Fibroblast of skin of back (primary cell): ENCODE measurements around the gene PUSL1.
A peak's percentile ranks its signal among the peaks of the same experiment; 100 is the strongest.

Experiments used
- DNase-seq: peaks from one replicate; pipeline ENCODE4 v3.0.0-alpha.2; 2013

Gene PUSL1

GRCh38 chr1:1295154-1295923, 13.1 kb upstream of the PUSL1 start:
- no peak for DNase-seq

- no peak for DNase-seq
These were observed 12.0 kb upstream of the PUSL1 start for GRCh38 chr1:1296070-1297061.

GRCh38 chr1:1297802-1298424, 10.5 kb upstream of the PUSL1 start:
- DNase-seq: no peak

GRCh38 chr1:1298861-1299685, 9.3 kb upstream of the PUSL1 start:
- DNase-seq: no peak

GRCh38 chr1:1299686-1300351, 8.6 kb upstream of the PUSL1 start:
- DNase-seq: no peak

GRCh38 chr1:1300352-1300739, 8.1 kb upstream of the PUSL1 start:
- no peak for DNase-seq

GRCh38 chr1:1302006-1302430, 6.4 kb upstream of the PUSL1 start:
- no peak for DNase-seq

GRCh38 chr1:1302951-1303509, 5.4 kb upstream of the PUSL1 start:
- DNase-seq: no peak

GRCh38 chr1:1303736-1304135, 4.7 kb upstream of the PUSL1 start:
- DNase-seq: no peak

GRCh38 chr1:1304331-1305299, 3.8 kb upstream of the PUSL1 start:
- peak; percentile 87 for DNase-seq

- DNase-seq: peak; percentile 82
These were observed 2.9 kb upstream of the PUSL1 start for GRCh38 chr1:1305300-1306069.

- peak; percentile 39 for DNase-seq
These were observed 2.2 kb upstream of the PUSL1 start for GRCh38 chr1:1306070-1306660.

- no peak for DNase-seq
These were observed 1.6 kb upstream of the PUSL1 start for GRCh38 chr1:1306661-1307260.

GRCh38 chr1:1307261-1307922, 1.0 kb upstream of the PUSL1 start:
- no peak for DNase-seq

- no peak for DNase-seq
These were observed 406 bp downstream of the PUSL1 start for GRCh38 chr1:1308756-1309250.

- no peak for DNase-seq
These were observed 1.1 kb downstream of the PUSL1 start for GRCh38 chr1:1309251-1310108.

GRCh38 chr1:1310109-1310385, 1.6 kb downstream of the PUSL1 start:
- no peak for DNase-seq
